Lung (tissue), 12 donors: ENCODE data around the gene OAS2. TPM values are rescaled to one million over a fixed set of nuclear protein-coding genes. Genes with fewer than 3 reads are reported as not detected.

Experiments
- ATAC-seq: fragments of 200-7000 bp; cut with Tn5 transposase; one replicate; pipeline ENCODE4 v1.9.1; 2020; ENCODE audit warnings: moderate number of reproducible peaks; ENCODE audit not compliant: insufficient read depth, low FRiP score
- DNase-seq, 3 donors: peaks; one replicate each; pipeline ENCODE4 v3.0.0-alpha.2; 2013 to 2017
- H3K27ac ChIP-seq, 2 donors: one replicate each; pipeline ENCODE4 v1.5.1; 2013; ENCODE audit warnings: mild to moderate bottlenecking in 2 of 2, moderate library complexity in 2 of 2, control low read depth in 1 of 2, inconsistent platforms in 1 of 2, low read depth in 1 of 2, low read length in 1 of 2
- H3K27me3 ChIP-seq, 3 donors: one replicate each; pipeline ENCODE4 v1.5.1; 2013; ENCODE audit warnings: low read length in 2 of 3; ENCODE audit not compliant: control insufficient read depth in 3 of 3, insufficient read depth in 3 of 3
- H3K36me3 ChIP-seq, 4 donors: one replicate each; pipeline ENCODE4 v1.5.1; 2013; ENCODE audit warnings: low read length in 4 of 4, mild to moderate bottlenecking in 1 of 4, moderate library complexity in 1 of 4; ENCODE audit not compliant: control insufficient read depth in 4 of 4, insufficient read depth in 4 of 4
- H3K4me1 ChIP-seq, 5 donors: one replicate each; pipeline ENCODE4 v1.5.1; 2013; ENCODE audit warnings: low read length in 5 of 5, mild to moderate bottlenecking in 2 of 5, moderate library complexity in 1 of 5; ENCODE audit not compliant: control insufficient read depth in 5 of 5, insufficient read depth in 5 of 5
- H3K4me3 ChIP-seq: one replicate; pipeline ENCODE4 v1.5.1; 2013; ENCODE audit warnings: mild to moderate bottlenecking, control low read depth, moderate library complexity
- H3K9ac ChIP-seq, 2 donors: one replicate each; pipeline ENCODE4 v1.5.1; 2013; ENCODE audit warnings: low read length in 2 of 2, control low read depth in 1 of 2; ENCODE audit not compliant: insufficient read depth in 1 of 2
- H3K9me3 ChIP-seq, 4 donors: one replicate each; pipeline ENCODE4 v1.5.1; 2013; ENCODE audit warnings: low read length in 3 of 4, mild to moderate bottlenecking in 1 of 4, moderate library complexity in 1 of 4; ENCODE audit not compliant: control insufficient read depth in 4 of 4, insufficient read depth in 3 of 4
- WGBS, 2 donors: extraction: QIAGEN DNeasy Blood & Tissue Kit; methylation state at CpG; one replicate each; pipeline ENCODE4 v1.1.7; 2013; 5-methylcytosine and 5-hydroxymethylcytosine counted together
- polyA plus RNA-seq, 2 donors: library from polyadenylated mRNA; stranded (reverse); fragments of 200-250 nt; gene quantifications; one replicate each; pipeline ENCODE4 v1.2.1, GENCODE V29; 2013
- total RNA-seq, 2 donors: library from RNA; depleted of rRNA in 1 of 2; stranded (reverse); fragments of >200 nt in 1 of 2; gene quantifications; one replicate each; pipeline ENCODE4 v1.2.1, GENCODE V29; 2014 to 2021
- TF ChIP-seq, protein P1 (sequence below): IDR thresholded peaks from 2 replicates; pipeline ENCODE4 v1.5.1; 2012; ENCODE audit warnings: mild to moderate bottlenecking; ENCODE audit errors: control extremely low read depth, extremely low read depth
- donor health status: control.
- donor health status: control.
- donor health status: Bipolar disorder and iron deficiency.
- donor health status: healthy.
- donor health status: DM: yes; HTN: yes; CAD: no.

OAS2 gene
- total and polyA plus RNA-seq, 4 donors: 9.8 to 25.9 (median 16.1) TPM

GRCh38 chr12:112977139-112977538 is 1.2 kb upstream of the OAS2 start:
- H3K36me3 ChIP-seq: no peaks in the 10 kb centered on the region
- H3K4me3 ChIP-seq: no peak overlapping the region
- 69 to 77% methylated on average over 3 of the region's 3 CpGs for WGBS, 2 donors

DNA sequence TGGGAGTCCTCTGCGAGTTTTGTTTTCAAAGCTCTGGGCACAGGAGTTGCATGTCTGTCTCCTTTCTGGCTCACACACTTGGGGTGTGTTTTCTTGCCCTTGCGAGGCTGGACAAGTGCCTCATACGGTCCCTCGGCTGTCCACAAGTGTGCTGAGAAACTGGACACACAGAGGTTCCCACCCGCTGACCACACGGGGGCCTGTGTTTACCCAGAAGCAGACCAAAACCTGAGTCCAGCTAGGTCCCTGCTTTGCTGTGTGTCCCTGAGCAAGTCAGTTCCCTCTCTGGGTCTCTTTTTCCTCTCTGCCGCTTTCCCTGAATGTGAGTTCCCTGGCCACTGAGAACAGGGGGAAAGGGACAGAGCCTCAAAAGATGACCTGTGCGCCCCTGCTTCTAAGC is 678 bp upstream of the OAS2 start:
- WGBS, 2 donors: 56 to 73% methylated on average over 8 of the region's 8 CpGs
- ATAC-seq: no peak
- H3K9me3 ChIP-seq: peaks cover 0 to 3% (median 0%) of the 10 kb centered on the region in 4 donors

More at GRCh38 chr12:112977139-112977538, 1.2 kb upstream of the OAS2 start:
- peaks cover 0 to 3% (median 0%) of the 10 kb centered on the region in 4 donors for H3K9me3 ChIP-seq
- TF ChIP-seq, protein P1, sequence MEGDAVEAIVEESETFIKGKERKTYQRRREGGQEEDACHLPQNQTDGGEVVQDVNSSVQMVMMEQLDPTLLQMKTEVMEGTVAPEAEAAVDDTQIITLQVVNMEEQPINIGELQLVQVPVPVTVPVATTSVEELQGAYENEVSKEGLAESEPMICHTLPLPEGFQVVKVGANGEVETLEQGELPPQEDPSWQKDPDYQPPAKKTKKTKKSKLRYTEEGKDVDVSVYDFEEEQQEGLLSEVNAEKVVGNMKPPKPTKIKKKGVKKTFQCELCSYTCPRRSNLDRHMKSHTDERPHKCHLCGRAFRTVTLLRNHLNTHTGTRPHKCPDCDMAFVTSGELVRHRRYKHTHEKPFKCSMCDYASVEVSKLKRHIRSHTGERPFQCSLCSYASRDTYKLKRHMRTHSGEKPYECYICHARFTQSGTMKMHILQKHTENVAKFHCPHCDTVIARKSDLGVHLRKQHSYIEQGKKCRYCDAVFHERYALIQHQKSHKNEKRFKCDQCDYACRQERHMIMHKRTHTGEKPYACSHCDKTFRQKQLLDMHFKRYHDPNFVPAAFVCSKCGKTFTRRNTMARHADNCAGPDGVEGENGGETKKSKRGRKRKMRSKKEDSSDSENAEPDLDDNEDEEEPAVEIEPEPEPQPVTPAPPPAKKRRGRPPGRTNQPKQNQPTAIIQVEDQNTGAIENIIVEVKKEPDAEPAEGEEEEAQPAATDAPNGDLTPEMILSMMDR: no peak
- peak overlapping the region in 1 of 2 donors; percentile 96 for H3K27ac ChIP-seq
- DNase-seq (no peak), ATAC-seq (no peak)
- H3K27me3 ChIP-seq: no peaks in the 10 kb centered on the region
- H3K4me1 ChIP-seq: peaks cover 0 to 7% (median 0%) of the 10 kb centered on the region in 5 donors
- H3K9ac ChIP-seq: no peak overlapping the region

DNA sequence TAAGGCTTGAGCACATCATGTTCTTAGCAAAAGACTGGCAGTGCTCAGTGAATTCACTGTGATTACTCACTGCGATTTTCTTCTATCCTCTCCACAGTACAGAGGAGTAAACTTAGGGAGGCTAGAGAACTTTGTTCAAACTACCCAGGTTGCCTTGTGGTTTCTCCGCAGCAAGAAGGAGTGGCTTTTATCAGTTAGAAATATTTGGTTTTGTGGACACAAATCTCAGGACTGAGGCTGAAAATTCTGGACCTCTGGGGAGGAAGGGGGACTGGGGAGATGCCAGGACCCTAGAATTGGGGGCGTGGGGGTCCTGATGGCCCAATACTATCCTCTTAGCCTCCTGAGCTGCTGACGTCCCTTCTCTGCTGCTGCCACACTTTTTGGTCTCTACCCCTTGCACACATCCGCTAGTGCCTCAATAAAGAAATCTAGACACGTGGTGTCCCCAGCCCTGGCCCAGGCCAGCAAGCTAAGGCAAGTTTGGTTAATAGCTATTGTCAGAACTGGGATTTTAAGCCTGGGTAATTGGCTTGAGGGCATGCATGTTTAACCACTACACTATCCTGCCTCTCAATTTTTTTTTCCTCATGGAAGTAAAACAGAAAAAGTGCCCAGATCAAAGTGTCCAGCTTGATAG is 842 bp downstream of the OAS2 start:
- Histone ChIP-seq H3K36me3 (no peaks in the 10 kb centered on the region), H3K4me1 (peaks cover 0 to 7% (median 0%) of the 10 kb centered on the region in 5 donors), H3K4me3 (peak overlapping the region; percentile 65), H3K27ac (peak overlapping the region; percentile 72 to 96), H3K27me3 (no peaks in the 10 kb centered on the region), H3K9me3 (peaks cover 0 to 3% (median 0%) of the 10 kb centered on the region in 4 donors), H3K9ac (no peak overlapping the region)
- 14 to 34% methylated on average over 6 of the region's 6 CpGs for WGBS, 2 donors
- DNase-seq (no peak), ATAC-seq (no peak)
- TF ChIP-seq, protein P1: no peak

More for the DNA sequence above, 678 bp upstream of the OAS2 start:
- Histone ChIP-seq H3K27ac (peak overlapping the region; percentile 72 to 96), H3K9ac (no peak overlapping the region), H3K4me3 (no peak overlapping the region), H3K27me3 (no peaks in the 10 kb centered on the region), H3K36me3 (no peaks in the 10 kb centered on the region), H3K4me1 (peaks cover 0 to 7% (median 0%) of the 10 kb centered on the region in 5 donors)
- TF ChIP-seq, protein P1: no peak
- DNase-seq: no peak
